Panc1 (cell line): ENCODE measurements around the gene IVD. TPM values are rescaled to one million over a fixed set of nuclear protein-coding genes. Genes with fewer than 3 reads are reported as not detected.
A peak's percentile ranks its signal among the peaks of the same experiment; 100 is the strongest.

Experiments used
- ATAC-seq: fragments of 200-7000 bp; cut with Tn5 transposase; 2 replicates; pipeline ENCODE4 v1.9.1; 2020; ENCODE audit warnings: mild to moderate bottlenecking, moderate library complexity
- Bru-seq: library from RNA; stranded (reverse); fragments of 400-500 nt; gene quantifications from one replicate; lab custom pipeline; 2021; lab: Mats Ljungman, UMichigan
- BruChase-seq, 2 experiments: library from RNA; stranded (reverse); fragments of 400-500 nt; gene quantifications; one replicate each; lab custom pipeline; 2021; lab: Mats Ljungman, UMichigan
- BruUV-seq: library from RNA; stranded (reverse); fragments of 400-500 nt; replicated peaks from 2 replicates; lab custom pipeline; 2021; lab: Mats Ljungman, UMichigan
- CTCF ChIA-PET: fragments of 300-600 bp; sonication (Branson Sonifier 250); formaldehyde crosslinking; loops from one replicate; lab custom pipeline; 2022; ENCODE audit warnings: antibody characterized with exemption; lab: Charles Lee
- POLR2A ChIA-PET: fragments of 300-600 bp; sonication (Branson Sonifier 250); formaldehyde crosslinking; loops from one replicate; lab custom pipeline; 2022; ENCODE audit warnings: antibody characterized with exemption; lab: Charles Lee
- DNase-seq: peaks from one replicate; pipeline ENCODE4 v3.0.0-alpha.2; 2010; ENCODE audit warnings: low read depth, low spot score
- H3K27ac ChIP-seq: 2 replicates; pipeline ENCODE4 v1.5.1; 2011; ENCODE audit warnings: mild to moderate bottlenecking, low read length, inconsistent platforms
- H3K27me3 ChIP-seq: fragments of 200-500 bp; sonication (Bioruptor generic); 2 replicates; pipeline ENCODE4 v1.6.0; 2014; ENCODE audit warnings: low read length, inconsistent platforms; ENCODE audit not compliant: control insufficient read depth, insufficient read depth
- H3K36me3 ChIP-seq: fragments of 200-500 bp; sonication (Bioruptor generic); 2 replicates; pipeline ENCODE4 v1.5.1; 2014; ENCODE audit warnings: inconsistent platforms, mild to moderate bottlenecking, low read length, moderate library complexity; ENCODE audit not compliant: control insufficient read depth, insufficient read depth
- H3K4me1 ChIP-seq: 2 replicates; pipeline ENCODE4 v1.5.1; 2011; ENCODE audit warnings: inconsistent platforms, mild to moderate bottlenecking, low read length, moderate library complexity; ENCODE audit not compliant: control insufficient read depth, insufficient read depth
- H3K4me3 ChIP-seq, 2 experiments: 2 replicates each; pipeline ENCODE4 v1.5.1; 2011 to 2012; ENCODE audit warnings: low read depth in 2 of 2, low read length in 2 of 2, mild to moderate bottlenecking in 2 of 2, inconsistent platforms in 1 of 2, moderate library complexity in 1 of 2
- H3K9me3 ChIP-seq: fragments of 200-500 bp; sonication (Bioruptor generic); 2 replicates; pipeline ENCODE4 v1.5.1; 2014; ENCODE audit warnings: low read depth, mild to moderate bottlenecking, inconsistent platforms, low read length, moderate library complexity; ENCODE audit not compliant: control insufficient read depth, insufficient read depth
- CTCF ChIP-seq: fragments of 450-650 bp; IDR thresholded peaks from 2 replicates; pipeline ENCODE4 v1.5.1; 2017; ENCODE audit warnings: mild to moderate bottlenecking
- POLR2AphosphoS5 ChIP-seq: IDR thresholded peaks from 2 replicates; pipeline ENCODE4 v1.6.1; 2012; ENCODE audit warnings: mild to moderate bottlenecking, low read depth, low read length, moderate library complexity
- REST ChIP-seq, 2 experiments: IDR thresholded peaks; 2 replicates each; pipeline ENCODE4 v1.6.1; 2011 to 2012; ENCODE audit warnings: low read depth in 2 of 2, control low read depth in 1 of 2, low read length in 1 of 2, mild to moderate bottlenecking in 1 of 2, moderate library complexity in 1 of 2; ENCODE audit not compliant: insufficient read depth in 1 of 2
- SIN3A ChIP-seq: IDR thresholded peaks from 2 replicates; pipeline ENCODE4 v1.6.1; 2012; ENCODE audit warnings: low read depth, mild to moderate bottlenecking, low read length, moderate library complexity, borderline replicate concordance; ENCODE audit not compliant: insufficient read depth
- TCF7L2 ChIP-seq: IDR thresholded peaks from 2 replicates; pipeline ENCODE4 v1.6.1; 2011; ENCODE audit warnings: mild to moderate bottlenecking, low read depth, low read length, inconsistent platforms
- in situ Hi-C: cut with HindIII; loops from 2 replicates; pipeline ENCODE4 v1.10.0; 2016; ENCODE audit warnings: low sequenced_read_pairs, low pct_unique_long_range_greater_than_20kb
- intact Hi-C: fragments of 100-400 bp; cut with micrococcal nuclease; formaldehyde crosslinking; loops from one replicate; pipeline ENCODE4 v1.10.0; 2022; ENCODE audit not compliant: unreplicated experiment
- long read RNA-seq: library from polyadenylated mRNA; unstranded; transcript quantifications from one replicate; pipeline ENCODE4 v2.0.0, GENCODE V29; 2021; ENCODE audit not compliant: unreplicated experiment
- polyA plus RNA-seq: library from polyadenylated mRNA; unstranded; fragments of >200 nt; gene quantifications from one replicate; pipeline ENCODE4 v1.2.1, GENCODE V29; 2012; ENCODE audit warnings: missing spikeins; ENCODE audit not compliant: insufficient read length
- total RNA-seq: library from RNA; stranded (reverse); gene quantifications from one replicate; pipeline ENCODE4 v1.2.1, GENCODE V29; 2021; ENCODE audit not compliant: unreplicated experiment

Gene IVD
- total RNA-seq (74.6 TPM), Bru-seq, nascent RNA (percentile 87 among the genes with signal in this experiment), BruChase-seq, experiment 1, labeled RNA remaining after a 2-hour chase (percentile 92 among the genes with signal in this experiment), BruChase-seq, experiment 2, labeled RNA remaining after a 6-hour chase (percentile 91 among the genes with signal in this experiment)
- 57.8 TPM for polyA plus RNA-seq
- long read RNA-seq, transcript IVD-206 (12 exons, 1,809 nt): major isoform, 62 of 110 reads
- long read RNA-seq, partial matches to known transcripts: 9 of 110 reads
- long read RNA-seq, other reads (novel, unspliced or antisense): 37 of 110 reads

GRCh38 chr15:40405501-40406381, at the start of gene IVD:
Gene IVD, plus strand, starts transcription at chr15:40405795. Its CDS starts 33 bp downstream, at chr15:40405828.
- 0 out of 4 replicates have a peak, but pooled peaks of 1 of the 2 experiments have one; percentile 5 for TF ChIP-seq REST (IDR thresholded peaks at IDR 0.05; ENCODE audit: insufficient read depth in 1 of 2, low read depth in 2 of 2, low read length in 1 of 2)
- peak; percentile 86 for TF ChIP-seq POLR2AphosphoS5
- TF ChIP-seq SIN3A: peak; percentile 59; the same call in 1 of the 2 replicates
- TF ChIP-seq CTCF: no peak
- no peak for TF ChIP-seq TCF7L2
- ChIA-PET POLR2A (interaction anchor here (0.6 to 1.0 kb wide), 3 partner anchors 67 to 864 kb away, joined by 3 to 4 read pairs (median 3); no protein-coding TSS in a partner anchor), CTCF (interaction anchor here (0.6 to 1.0 kb wide), 5 partner anchors 34 to 131 kb away, joined by 3 to 6 read pairs (median 3); no protein-coding TSS in a partner anchor)
- DNase-seq: peak; percentile 47
- intact Hi-C loops (no loop called here), in situ Hi-C loops (no loop called here)
- Histone ChIP-seq H3K9me3 (no peaks in the 10 kb centered on the region), H3K27me3 (no peaks in the 10 kb centered on the region), H3K4me1 (no peaks in the 10 kb centered on the region), H3K4me3 (peak within 1 kb of the TSS; percentile 82 to 93), H3K36me3 (peaks cover 3% of the 10 kb centered on the region), H3K27ac (peak within 1 kb of the TSS; percentile 91)
- ATAC-seq: peak; percentile 100
- BruUV-seq: no TSS peak

- Histone ChIP-seq H3K36me3 (no peaks in the 10 kb centered on the region), H3K27me3 (no peaks in the 10 kb centered on the region), H3K9me3 (no peaks in the 10 kb centered on the region), H3K4me1 (peaks cover 7% of the 10 kb centered on the region), H3K4me3 (no peak overlapping the region), H3K27ac (no peak overlapping the region)
- DNase-seq: no peak
- intact Hi-C loops (no loop called here), in situ Hi-C loops (no loop called here)
- no peak for ATAC-seq
- BruUV-seq: no TSS peak
- POLR2A ChIA-PET: interaction anchor here (0.5 kb wide), 1 partner anchor 15 kb away, joined by 3 read pairs; the partner anchor contains the start of gene CCDC9B
- TF ChIP-seq TCF7L2 (no peak), SIN3A (no peak), REST (IDR thresholded peaks at IDR 0.05; ENCODE audit: insufficient read depth in 1 of 2, low read depth in 2 of 2, low read length in 1 of 2) (no peak), CTCF (no peak), POLR2AphosphoS5 (no peak)
- CTCF ChIA-PET: interaction anchor here (1.1 kb wide), 1 partner anchor 12 kb away, joined by 4 read pairs; no protein-coding TSS in a partner anchor
Measured at GRCh38 chr15:40355976-40356585, 49.5 kb upstream of the IVD start.
